ENCODE data around the gene STX10.

DNA sequence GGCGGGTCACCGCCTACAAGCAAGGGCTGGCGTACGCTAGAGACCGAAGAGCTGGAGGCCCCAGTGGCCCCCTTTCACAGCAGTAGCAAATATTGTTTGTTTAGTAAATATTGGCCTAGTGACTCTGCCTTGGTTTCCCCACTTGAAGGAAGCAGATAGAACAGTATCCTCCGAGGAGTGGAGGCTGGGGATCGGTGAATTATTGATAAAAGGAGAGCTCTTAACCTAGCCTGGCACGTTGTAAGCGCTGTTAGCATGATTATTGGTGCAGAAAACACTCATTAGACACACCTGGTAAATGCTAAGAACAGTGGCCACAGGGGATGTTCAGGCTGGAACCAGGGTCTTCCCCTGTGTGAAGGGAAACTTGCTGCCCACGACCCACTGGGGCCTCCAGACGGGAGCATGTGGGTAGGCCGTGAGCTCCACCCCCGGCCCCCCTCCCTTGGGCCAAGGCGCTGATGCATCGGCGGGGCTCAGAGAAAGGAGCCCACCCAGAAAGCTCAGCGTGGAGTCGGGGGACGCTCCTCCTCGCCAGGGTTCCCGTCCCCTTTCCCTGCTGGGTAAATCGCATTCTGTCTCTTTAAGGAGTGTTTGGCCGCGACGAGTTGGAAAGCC is 2.3 kb upstream of the STX10 start:
- TF ChIP-seq, protein P1, sequence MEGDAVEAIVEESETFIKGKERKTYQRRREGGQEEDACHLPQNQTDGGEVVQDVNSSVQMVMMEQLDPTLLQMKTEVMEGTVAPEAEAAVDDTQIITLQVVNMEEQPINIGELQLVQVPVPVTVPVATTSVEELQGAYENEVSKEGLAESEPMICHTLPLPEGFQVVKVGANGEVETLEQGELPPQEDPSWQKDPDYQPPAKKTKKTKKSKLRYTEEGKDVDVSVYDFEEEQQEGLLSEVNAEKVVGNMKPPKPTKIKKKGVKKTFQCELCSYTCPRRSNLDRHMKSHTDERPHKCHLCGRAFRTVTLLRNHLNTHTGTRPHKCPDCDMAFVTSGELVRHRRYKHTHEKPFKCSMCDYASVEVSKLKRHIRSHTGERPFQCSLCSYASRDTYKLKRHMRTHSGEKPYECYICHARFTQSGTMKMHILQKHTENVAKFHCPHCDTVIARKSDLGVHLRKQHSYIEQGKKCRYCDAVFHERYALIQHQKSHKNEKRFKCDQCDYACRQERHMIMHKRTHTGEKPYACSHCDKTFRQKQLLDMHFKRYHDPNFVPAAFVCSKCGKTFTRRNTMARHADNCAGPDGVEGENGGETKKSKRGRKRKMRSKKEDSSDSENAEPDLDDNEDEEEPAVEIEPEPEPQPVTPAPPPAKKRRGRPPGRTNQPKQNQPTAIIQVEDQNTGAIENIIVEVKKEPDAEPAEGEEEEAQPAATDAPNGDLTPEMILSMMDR (conservative IDR thresholded peaks at IDR 0.05; ENCODE audit: low read depth, low read length) = no peak
- TF ChIP-seq EZH2 (IDR thresholded peaks at IDR 0.05; ENCODE audit: borderline replicate concordance, low read depth, low read length, poor library complexity, severe bottlenecking) = no peak

Data from A673 (cell line).